ENCODE data around the gene RASAL2. TPM values are rescaled to one million over a fixed set of nuclear protein-coding genes. Genes with fewer than 3 reads are reported as not detected.
A peak's percentile ranks its signal among the peaks of the same experiment; 100 is the strongest.
"Not testable (repeated sequence)": the region's sequence is repeated elsewhere in the genome, so short reads cannot be mapped to it uniquely, and the experiment has no call there.

The RASAL2 gene
- total RNA-seq, 1 experiment from 2014 or later, result 5.3 TPM

GRCh38 chr1:178389441-178389840 lies 295.5 kb downstream of the RASAL2 start:
- DNase-seq (ENCODE audit: low spot score), result no peak

GRCh38 chr1:178390280-178390679 lies 296.4 kb downstream of the RASAL2 start:
- not testable (repeated sequence) for DNase-seq (ENCODE audit: low spot score)

GRCh38 chr1:178393370-178393769 lies 299.5 kb downstream of the RASAL2 start:
- no peak for DNase-seq (ENCODE audit: low spot score)

GRCh38 chr1:178396789-178397188 lies 302.9 kb downstream of the RASAL2 start:
- DNase-seq (ENCODE audit: low spot score), result no peak

- DNase-seq (ENCODE audit: low spot score), result no peak
Observed at GRCh38 chr1:178397678-178398077, 303.8 kb downstream of the RASAL2 start.

GRCh38 chr1:178399177-178399728 lies 305.3 kb downstream of the RASAL2 start:
- DNase-seq (ENCODE audit: low spot score), result no peak

GRCh38 chr1:178405137-178405536 lies 311.2 kb downstream of the RASAL2 start:
- DNase-seq (ENCODE audit: low spot score), result no peak

- no peak for DNase-seq (ENCODE audit: low spot score)
Observed at GRCh38 chr1:178407215-178407614, 313.3 kb downstream of the RASAL2 start.

GRCh38 chr1:178407655-178408054 lies 313.8 kb downstream of the RASAL2 start:
- no peak for DNase-seq (ENCODE audit: low spot score)

GRCh38 chr1:178408871-178409270 lies 315.0 kb downstream of the RASAL2 start:
- DNase-seq (ENCODE audit: low spot score), result no peak

GRCh38 chr1:178409541-178409940 lies 315.6 kb downstream of the RASAL2 start:
- no peak for DNase-seq (ENCODE audit: low spot score)

GRCh38 chr1:178411756-178412399 lies 318.0 kb downstream of the RASAL2 start:
- DNase-seq (ENCODE audit: low spot score), result no peak

GRCh38 chr1:178412400-178412770 lies 318.5 kb downstream of the RASAL2 start:
- DNase-seq (ENCODE audit: low spot score), result peak; percentile 35

- DNase-seq (ENCODE audit: low spot score), result peak; percentile 34
Observed at GRCh38 chr1:178417858-178418257, 324.0 kb downstream of the RASAL2 start.

- no peak for DNase-seq (ENCODE audit: low spot score)
Observed at GRCh38 chr1:178418284-178418955, 324.5 kb downstream of the RASAL2 start.

- DNase-seq (ENCODE audit: low spot score), result no peak
Observed at GRCh38 chr1:178434360-178434759, 340.5 kb downstream of the RASAL2 start.

GRCh38 chr1:178434899-178435435 lies 341.1 kb downstream of the RASAL2 start:
- no peak for DNase-seq (ENCODE audit: low spot score)

GRCh38 chr1:178436899-178437298 lies 343.0 kb downstream of the RASAL2 start:
- DNase-seq (ENCODE audit: low spot score), result no peak

- DNase-seq (ENCODE audit: low spot score), result no peak
Observed at GRCh38 chr1:178438432-178438831, 344.5 kb downstream of the RASAL2 start.

- no peak for DNase-seq (ENCODE audit: low spot score)
Observed at GRCh38 chr1:178442925-178443324, 349.0 kb downstream of the RASAL2 start.

- no peak for DNase-seq (ENCODE audit: low spot score)
Observed at GRCh38 chr1:178450871-178451270, 357.0 kb downstream of the RASAL2 start.

GRCh38 chr1:178451529-178451928 lies 357.6 kb downstream of the RASAL2 start:
- DNase-seq (ENCODE audit: low spot score), result no peak

- no peak for DNase-seq (ENCODE audit: low spot score)
Observed at GRCh38 chr1:178452013-178452412, 358.1 kb downstream of the RASAL2 start.
